Panc1 (cell line): ENCODE results near the gene SHROOM3.

Source experiments
- CTCF ChIP-seq: fragments of 450-650 bp; IDR thresholded peaks from 2 replicates; pipeline ENCODE4 v1.5.1; 2017; ENCODE audit warnings: mild to moderate bottlenecking
- POLR2AphosphoS5 ChIP-seq: IDR thresholded peaks from 2 replicates; pipeline ENCODE4 v1.6.1; 2012; ENCODE audit warnings: mild to moderate bottlenecking, low read depth, low read length, moderate library complexity
- REST ChIP-seq, 2 experiments: IDR thresholded peaks; 2 replicates each; pipeline ENCODE4 v1.6.1; 2011 to 2012; ENCODE audit warnings: low read depth in 2 of 2, control low read depth in 1 of 2, low read length in 1 of 2, mild to moderate bottlenecking in 1 of 2, moderate library complexity in 1 of 2; ENCODE audit not compliant: insufficient read depth in 1 of 2
- SIN3A ChIP-seq: IDR thresholded peaks from 2 replicates; pipeline ENCODE4 v1.6.1; 2012; ENCODE audit warnings: low read depth, mild to moderate bottlenecking, low read length, moderate library complexity, borderline replicate concordance; ENCODE audit not compliant: insufficient read depth
- TCF7L2 ChIP-seq: IDR thresholded peaks from 2 replicates; pipeline ENCODE4 v1.6.1; 2011; ENCODE audit warnings: mild to moderate bottlenecking, low read depth, low read length, inconsistent platforms

GRCh38 chr4:76683144-76683543, 248.1 kb downstream of the SHROOM3 start:
- TF ChIP-seq CTCF (no peak), POLR2AphosphoS5 (no peak), SIN3A (no peak), TCF7L2 (no peak), REST (IDR thresholded peaks at IDR 0.05; ENCODE audit: insufficient read depth in 1 of 2, low read depth in 2 of 2, low read length in 1 of 2) (no peak)
